Stimulated activated CD4-positive, alpha-beta T cell treated with anti-CD3 and anti-CD28 coated beads, Interleukin-15, amount 100 ng/mL, for 1 hour (primary cell): ENCODE measurements around the gene GRIA4.

Source experiments
- DNase-seq, 2 donors: peaks; one replicate each; pipeline ENCODE4 v3.0.0-alpha.2; 2020; ENCODE audit warnings: low read depth in 1 of 2, low spot score in 1 of 2

Gene GRIA4

DNA sequence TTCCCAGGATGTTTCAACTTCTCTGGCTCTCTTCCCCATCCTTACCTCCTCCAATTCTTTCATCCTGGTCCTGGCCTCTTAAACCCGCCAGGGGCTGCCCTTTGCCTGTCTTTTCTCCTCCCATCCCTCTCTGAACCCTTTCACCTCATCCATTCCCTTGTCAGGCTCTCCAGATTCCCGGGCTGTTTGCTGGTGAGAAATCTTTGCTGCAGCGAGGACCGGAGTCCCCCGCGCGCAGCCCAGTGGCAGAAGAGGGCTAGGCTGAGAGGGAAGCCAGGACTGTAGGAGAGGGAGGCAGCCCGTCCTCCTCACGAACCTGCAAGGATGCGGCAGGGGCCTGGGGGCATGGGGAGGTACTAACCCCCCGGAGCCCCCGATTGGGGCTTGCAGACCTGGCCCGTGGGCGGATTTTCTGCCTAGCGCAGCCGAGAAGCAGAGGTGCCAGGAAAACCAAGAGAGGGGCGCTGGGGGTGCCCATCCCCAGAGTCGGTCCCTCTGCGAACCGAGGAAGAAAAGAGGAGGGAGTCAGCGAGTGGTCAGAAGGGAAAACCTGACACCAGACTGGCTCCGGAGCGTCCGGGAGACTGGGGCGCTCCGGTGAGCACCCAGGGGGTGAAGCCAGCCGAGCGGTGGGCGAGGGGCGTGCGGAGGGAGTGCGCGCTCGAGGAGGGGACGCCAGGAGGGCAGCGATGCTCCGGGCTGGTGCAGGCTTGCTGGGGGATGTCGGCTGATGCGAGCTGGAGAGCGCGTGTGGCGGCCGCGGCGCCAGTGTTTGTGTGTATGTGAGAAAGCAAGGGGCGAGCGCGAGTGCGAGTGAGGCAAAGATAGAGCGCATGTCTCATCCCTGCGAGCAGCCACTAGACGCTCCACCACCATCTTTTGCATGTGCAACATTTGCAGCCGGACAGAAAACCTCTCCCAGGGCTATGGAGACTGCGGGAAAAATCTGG is at the start of gene GRIA4:
GRIA4 (plus strand) TSS at position 242 of the 950 bp plus-strand sequence. CDS start 925 bp downstream, outside the sequence.
- DNase-seq = no peak

DNA sequence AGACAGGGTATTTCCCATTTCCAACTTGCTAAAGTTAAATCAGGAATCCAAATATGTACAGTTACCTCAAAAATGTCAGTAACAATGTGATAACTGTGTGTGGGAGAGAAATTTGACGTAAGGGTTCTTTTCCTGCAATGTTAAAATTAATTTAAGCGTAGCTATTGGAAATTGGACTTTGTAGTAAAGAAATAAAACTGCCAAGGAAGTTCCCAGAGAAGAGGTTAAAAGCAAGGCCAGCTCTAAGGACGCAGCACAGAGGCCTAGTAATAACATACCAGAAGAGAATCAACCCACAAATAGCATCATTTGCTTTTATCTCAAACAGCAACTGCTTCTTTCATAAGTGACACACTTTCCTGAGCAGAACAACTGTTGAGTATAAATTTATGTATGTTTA is 36.8 kb upstream of the GRIA4 start:
- no peak for DNase-seq

- no peak for DNase-seq
Measured at GRCh38 chr11:105574974-105575373, 34.9 kb upstream of the GRIA4 start.

GRCh38 chr11:105577641-105578040 is 32.2 kb upstream of the GRIA4 start:
- DNase-seq = no peak

GRCh38 chr11:105579111-105579510 is 30.8 kb upstream of the GRIA4 start:
- no peak for DNase-seq

DNA sequence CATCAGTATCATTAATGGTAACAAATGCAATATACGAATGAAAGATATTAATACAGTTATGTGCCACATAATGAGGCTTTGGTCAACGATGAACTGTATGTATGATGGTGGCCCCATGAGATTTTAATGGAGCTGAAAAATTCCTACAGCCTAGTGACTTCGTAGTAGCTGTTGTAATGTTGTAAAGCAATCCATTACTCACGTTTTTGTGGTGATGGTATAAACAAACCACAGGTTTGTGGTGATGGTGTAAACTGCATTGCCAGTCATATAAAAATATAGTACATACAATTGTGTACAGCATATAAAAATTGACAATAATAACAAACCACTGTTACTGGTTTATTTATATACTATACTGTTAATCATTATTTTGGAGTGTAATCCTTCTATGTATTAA is 27.4 kb upstream of the GRIA4 start:
- no peak for DNase-seq

GRCh38 chr11:105588001-105588400 is 21.9 kb upstream of the GRIA4 start:
- no peak for DNase-seq

DNA sequence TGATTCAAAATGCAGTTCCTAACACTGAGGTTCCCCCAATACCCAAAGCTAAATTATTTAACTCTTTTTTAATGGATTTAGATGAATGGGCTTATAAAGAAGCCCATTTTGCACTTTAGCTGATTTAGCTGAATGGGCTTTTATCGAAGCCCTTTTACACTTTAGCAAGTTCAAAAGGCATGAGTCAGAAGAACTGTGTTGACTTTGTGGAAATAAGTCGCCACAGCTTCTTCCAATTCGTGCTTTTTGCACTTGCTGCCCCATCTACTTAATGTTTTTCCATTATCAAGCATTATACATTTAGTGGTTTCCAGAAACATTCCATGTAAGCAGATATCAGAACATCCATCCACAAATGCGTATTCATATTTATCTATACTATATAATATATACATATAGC is 20.5 kb upstream of the GRIA4 start:
- no peak for DNase-seq

DNA sequence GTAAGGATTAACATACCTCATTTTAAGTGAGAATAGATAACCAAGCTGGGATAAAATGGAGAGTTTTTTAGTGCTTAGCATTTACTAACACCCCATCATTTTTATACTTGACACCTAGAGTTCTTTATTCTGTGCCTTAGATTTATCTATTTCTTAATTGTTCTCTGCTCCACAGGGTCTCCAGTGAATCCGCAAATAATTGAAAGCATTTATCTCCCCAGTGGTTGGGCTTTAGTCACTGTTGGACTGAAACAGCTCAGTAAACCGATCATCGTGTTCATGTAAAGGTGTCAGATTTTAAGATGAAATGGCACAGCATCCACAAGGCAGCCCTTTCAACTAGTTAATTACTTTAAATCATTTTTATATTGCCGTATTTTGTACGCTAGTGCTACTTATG is 17.8 kb upstream of the GRIA4 start:
- no peak for DNase-seq

GRCh38 chr11:105598371-105598770 is 11.5 kb upstream of the GRIA4 start:
- DNase-seq = no peak

DNA sequence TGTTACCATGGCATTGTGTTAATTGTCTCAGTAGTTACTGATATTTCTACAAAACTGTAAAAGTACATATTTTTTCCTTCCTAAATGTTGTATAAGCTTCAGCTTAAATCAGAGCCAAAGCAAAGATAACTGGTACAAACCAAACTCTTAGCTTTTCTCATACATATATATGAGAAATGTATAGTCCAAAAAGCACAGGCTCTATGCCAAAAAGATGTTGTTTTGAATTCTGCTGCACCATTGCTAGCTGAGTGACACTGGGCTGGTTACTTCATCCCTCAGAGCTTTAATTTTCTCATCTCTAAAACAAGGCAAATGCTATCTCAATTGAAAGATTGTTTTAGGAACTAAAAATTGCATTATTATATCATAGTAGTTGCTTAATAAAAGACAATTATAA is 6.7 kb upstream of the GRIA4 start:
- DNase-seq = no peak

DNA sequence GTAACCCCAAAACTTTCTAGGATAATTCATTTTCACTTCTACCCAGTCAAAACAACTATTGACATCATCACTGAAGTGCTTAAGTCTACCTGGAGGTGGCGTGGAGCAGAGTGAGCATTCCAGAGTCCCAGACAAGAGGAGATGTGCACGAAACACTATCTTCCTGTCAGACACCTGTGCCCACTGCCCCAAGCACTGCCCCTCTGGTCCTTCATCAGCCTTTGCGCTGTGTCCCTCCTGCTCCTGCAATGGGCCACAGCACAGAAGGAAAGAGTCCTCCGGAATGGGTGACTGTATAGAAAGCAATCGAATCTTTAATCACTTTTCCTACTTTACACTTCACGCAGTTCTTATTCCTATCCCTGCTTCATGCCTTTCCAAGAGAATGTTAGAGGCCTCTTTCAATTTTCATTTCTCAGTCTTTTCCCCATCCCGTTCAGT is 512 bp upstream of the GRIA4 start:
- DNase-seq = no peak

DNA sequence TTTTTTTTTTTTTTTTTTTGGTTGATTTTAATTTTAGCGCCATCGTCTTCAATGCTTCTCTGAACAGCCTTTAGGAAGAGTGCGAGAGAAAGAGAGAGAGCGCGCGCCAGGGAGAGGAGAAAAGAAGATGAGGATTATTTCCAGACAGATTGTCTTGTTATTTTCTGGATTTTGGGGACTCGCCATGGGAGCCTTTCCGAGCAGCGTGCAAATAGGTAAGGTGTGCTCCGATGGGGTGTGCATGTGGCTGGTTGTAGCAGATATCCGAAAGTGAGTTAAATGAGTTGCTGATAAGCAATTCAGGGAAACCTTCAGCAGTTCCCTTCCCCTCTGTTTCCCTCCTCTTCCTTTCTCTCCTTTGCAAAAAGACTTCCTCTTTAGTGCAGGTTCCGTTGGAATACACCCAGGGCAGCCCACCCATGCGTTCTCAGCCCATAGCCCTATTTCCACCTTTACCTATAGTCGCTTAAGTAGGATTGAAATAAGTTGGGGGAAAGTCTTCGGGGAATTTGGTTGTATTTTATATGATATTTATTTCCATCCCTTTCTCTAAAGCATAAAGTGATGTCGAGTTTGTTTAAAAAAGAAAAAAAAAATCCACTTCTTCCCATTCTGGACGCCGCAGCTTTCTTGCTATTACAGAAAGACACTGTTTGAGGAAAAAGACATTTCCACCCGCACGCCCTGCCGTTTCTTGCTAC is 1.1 kb downstream of the GRIA4 start:
- no peak for DNase-seq

DNA sequence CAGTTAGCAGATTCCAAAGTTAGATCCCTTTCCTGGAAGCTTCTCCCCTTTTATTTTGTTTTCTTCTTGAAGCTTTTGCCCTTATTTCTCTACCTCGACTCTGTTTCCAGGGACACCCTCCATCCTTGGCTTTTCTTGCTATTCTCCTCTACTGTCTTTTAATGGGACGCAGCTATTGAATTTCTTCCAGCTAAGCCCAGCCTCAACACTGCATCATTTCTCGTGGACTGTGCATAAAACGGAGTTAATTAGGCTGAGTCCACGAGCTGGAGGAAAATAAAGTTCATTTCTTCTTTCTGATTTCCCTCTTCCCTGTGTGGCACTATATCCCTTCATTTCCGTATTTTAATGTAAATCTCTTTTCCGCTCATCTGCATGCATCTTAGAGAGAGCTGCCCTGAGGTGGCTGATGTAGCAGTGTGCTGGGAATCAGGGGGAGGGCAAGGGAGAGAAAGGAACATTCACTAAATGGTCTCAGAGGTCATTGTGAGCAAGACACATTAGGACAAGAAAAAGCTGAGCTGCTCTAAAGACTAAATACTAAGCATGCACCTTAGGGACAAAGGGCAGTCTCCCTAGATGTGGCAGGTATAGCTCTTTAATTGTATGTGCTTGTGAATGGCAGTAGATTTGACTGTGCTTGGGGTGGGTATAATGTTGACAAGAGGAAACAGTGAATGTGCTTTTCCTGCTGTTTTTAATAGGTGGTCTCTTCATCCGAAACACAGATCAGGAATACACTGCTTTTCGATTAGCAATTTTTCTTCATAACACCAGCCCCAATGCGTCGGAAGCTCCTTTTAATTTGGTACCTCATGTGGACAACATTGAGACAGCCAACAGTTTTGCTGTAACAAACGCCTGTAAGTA is 1.9 kb downstream of the GRIA4 start:
- DNase-seq = no peak

DNA sequence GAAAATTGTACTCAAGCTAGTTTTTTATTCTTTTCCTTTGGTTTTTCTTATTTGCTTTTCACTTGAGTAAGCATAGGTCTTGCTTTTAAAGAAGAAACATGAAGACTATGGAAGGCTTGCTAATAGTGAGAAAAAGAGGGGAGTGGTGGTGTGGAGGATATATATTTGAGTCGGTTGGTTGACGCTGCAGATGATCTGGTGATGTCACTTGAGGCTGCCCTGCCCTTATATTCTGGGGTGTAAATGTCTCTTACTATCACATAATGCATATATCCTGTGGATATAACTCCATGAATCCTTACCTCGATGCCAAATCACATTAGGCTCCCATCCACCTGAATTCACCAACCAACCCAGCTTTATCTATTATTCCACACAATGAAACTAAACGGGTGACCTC is 2.9 kb downstream of the GRIA4 start:
- no peak for DNase-seq

- DNase-seq = no peak
Measured at GRCh38 chr11:105613183-105613582, 3.3 kb downstream of the GRIA4 start.

- no peak for DNase-seq
Measured at GRCh38 chr11:105618343-105618955, 8.6 kb downstream of the GRIA4 start.

GRCh38 chr11:105619556-105619955 is 9.7 kb downstream of the GRIA4 start:
- no peak for DNase-seq

GRCh38 chr11:105622016-105622415 is 12.1 kb downstream of the GRIA4 start:
- DNase-seq = no peak

DNA sequence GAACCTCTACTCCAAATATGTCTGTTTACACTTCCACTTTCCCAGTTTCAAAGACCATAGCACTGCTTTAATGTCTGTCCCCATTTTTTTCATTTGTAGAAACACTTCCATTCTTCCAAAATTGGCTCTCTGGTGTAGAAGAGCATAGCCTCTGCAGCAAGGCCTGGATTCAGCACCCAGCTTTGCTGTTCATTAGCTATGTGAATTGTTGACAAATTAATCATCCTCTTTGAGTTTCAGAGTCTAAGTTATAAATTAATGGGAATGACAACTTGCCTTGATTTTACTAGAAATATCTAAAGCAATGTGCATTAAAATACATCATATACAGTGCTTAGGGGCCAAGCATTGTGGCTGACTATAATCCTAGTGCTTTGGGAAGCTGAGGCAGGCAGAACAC is 22.4 kb downstream of the GRIA4 start:
- no peak for DNase-seq

- DNase-seq = no peak
Measured at GRCh38 chr11:105635466-105635865, 25.6 kb downstream of the GRIA4 start.
